ENCODE results near the gene GALNT18. TPM values are rescaled to one million over a fixed set of nuclear protein-coding genes. Genes with fewer than 3 reads are reported as not detected.

The GALNT18 gene
- total RNA-seq, 4 donors from 2014 or later = 7.8 to 57.1 (median 17.8) TPM

DNA sequence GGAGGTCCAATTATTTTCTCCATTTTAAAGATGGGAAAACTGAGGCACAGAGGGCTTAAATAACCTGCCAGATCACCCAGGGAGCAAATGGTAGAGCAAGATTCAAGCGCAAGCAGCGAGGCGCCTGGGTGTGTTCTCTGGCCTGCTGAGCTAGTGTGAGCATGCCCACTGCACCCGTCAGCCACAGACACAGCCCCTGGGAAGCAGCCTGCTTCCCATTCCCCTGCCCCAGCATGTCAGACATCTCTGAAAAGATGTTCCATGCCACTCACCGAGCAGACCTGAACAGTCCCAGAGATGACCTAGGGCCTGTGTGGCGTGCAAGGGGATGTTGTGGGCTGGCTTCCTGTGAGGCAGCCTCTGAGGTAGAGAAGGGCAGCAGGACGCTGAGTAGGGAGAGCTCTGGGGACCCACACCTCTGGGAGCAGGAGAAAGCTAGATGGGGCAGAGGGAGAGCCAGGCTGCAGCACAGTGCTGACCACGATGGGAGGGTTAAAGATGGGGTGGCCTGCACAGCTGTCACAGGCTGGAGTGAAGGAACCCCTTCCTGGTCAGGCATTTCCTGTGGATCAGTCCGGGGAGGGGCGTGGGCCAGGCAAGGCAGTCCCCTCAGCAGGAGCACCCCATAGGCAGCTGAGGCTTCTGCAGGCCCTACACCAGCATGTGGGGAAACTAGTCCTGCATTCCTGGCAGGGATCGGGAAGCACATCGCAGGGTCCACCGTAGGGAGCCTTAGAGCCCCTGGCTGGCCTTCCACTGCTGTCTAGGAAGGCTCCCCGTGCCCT is 101.4 kb downstream of the GALNT18 start:
- TF ChIP-seq, protein P1, sequence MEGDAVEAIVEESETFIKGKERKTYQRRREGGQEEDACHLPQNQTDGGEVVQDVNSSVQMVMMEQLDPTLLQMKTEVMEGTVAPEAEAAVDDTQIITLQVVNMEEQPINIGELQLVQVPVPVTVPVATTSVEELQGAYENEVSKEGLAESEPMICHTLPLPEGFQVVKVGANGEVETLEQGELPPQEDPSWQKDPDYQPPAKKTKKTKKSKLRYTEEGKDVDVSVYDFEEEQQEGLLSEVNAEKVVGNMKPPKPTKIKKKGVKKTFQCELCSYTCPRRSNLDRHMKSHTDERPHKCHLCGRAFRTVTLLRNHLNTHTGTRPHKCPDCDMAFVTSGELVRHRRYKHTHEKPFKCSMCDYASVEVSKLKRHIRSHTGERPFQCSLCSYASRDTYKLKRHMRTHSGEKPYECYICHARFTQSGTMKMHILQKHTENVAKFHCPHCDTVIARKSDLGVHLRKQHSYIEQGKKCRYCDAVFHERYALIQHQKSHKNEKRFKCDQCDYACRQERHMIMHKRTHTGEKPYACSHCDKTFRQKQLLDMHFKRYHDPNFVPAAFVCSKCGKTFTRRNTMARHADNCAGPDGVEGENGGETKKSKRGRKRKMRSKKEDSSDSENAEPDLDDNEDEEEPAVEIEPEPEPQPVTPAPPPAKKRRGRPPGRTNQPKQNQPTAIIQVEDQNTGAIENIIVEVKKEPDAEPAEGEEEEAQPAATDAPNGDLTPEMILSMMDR (IDR thresholded peaks at IDR 0.05; ENCODE audit: low read depth) = no peak

DNA sequence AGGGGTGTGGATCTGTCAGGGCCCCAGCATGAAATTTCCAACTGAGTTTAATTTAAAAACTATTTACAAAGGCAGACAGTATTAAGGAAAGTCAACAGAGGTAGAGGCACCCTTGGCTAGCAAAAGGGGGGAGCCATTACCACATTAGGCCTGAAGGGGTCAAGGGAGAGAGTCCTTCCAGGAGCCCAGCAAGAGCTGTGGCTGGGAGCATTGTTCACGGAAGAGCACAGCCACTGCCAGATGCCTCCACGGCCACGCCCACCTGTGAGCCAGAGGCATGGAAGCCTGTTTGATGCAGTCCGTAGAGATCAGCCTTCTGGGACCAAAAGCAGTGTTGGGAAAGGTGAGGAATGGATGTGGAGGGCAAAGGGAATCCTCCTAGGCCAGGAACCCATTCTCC is 102.6 kb downstream of the GALNT18 start:
- TF ChIP-seq, protein P1 (IDR thresholded peaks at IDR 0.05; ENCODE audit: low read depth) = no peak

DNA sequence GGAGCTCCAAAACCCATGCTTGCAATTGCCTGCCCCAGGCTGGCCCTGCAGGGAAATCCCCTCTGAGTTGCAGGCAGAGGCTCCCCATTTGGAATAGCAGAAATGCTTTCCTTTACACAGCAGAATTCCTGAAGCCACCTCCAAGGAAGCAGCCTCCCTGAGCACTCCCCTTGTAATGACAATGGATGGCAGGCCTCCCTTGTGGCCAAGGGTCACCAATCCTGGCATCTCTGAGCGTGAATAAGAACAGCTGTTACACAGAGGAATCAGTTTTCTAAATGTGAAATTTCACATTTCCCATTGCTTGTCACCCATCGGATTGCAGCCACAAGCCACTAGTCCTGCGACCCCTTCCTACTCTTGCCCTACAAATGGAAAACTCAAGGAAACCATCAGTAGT is 107.6 kb downstream of the GALNT18 start:
- TF ChIP-seq, protein P1 (IDR thresholded peaks at IDR 0.05; ENCODE audit: low read depth) = no peak

DNA sequence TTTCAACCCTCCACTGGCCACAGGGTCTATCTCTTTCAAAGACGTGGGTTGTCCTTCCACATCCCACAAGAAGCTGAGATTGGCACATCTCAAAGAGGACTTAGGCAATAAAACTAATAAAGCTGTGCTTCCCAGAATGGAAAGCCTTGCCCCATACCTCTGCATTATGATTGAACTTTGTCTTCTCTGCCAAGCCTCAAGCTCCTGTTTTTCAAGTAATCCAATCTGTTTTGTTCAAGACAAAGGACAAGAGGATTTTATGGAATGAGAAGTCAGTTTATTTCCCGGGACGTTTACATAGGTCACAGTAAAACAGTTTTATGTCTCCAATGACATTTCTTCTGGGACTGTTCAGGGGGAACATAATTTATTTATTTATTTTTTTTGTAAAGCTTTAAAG is 108.4 kb downstream of the GALNT18 start:
- TF ChIP-seq, protein P1 (IDR thresholded peaks at IDR 0.05; ENCODE audit: low read depth) = no peak

DNA sequence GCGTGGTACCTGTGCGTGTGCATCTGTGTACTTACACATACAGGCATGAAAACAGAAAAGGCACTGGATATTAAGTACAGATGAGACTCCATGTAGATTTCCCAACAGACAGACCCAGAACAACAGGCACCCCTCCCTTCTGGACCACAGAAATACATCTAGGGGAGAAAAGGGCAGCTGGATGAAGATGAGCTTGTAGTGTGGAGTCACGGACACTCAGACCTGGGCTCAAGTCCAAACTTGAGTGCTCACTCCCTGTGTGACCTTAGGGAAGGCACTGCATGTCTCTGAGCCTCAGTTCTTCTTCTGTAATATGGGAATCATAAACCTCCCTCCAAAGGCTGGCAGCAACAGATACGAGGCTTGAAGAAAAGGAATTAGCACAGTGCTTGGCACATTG is 108.9 kb downstream of the GALNT18 start:
- TF ChIP-seq, protein P1 (IDR thresholded peaks at IDR 0.05; ENCODE audit: low read depth) = no peak

DNA sequence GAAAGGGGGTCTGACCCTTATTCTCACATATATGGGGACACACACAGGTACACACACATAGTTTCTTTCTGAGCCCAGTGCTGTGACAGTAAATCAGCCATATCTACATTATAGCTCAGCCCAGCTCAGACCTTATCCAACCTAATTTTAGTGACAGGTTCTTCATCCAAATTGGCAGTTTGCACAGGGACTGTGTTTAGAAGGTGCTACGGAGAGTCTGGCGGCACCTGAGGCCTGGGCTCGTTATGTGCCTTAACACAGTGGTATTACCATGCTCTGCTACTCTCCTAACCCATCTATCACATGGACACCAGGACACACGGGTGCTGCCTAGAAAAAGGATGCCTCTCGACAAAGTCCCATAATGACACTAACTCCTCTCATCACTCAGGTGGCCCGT is 109.3 kb downstream of the GALNT18 start:
- TF ChIP-seq, protein P1 (IDR thresholded peaks at IDR 0.05; ENCODE audit: low read depth) = no peak

DNA sequence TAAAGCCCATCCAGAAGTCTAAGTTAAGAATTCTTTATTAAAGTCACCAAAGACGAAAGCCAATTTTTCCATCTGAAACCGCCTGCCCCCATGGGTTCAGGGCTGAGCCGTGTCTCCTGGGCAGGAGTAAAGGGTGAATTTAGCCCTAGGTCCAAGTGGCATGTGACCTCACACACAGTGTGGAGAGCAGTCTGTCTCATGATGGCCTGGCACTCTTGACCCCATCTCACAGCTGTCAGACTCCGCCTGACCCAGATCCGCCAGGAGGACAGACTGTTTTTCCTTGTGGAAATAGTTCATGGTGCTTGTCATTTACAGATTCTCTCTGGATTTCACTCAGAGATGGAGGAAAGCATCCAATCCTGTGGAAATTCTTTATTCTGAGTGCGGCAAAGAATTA is 109.7 kb downstream of the GALNT18 start:
- TF ChIP-seq, protein P1 (IDR thresholded peaks at IDR 0.05; ENCODE audit: low read depth) = no peak

Measured in subcutaneous adipose tissue (tissue), 4 donors.